Glomerular visceral epithelial cell (primary cell): ENCODE data around the gene GSG1L2.
A peak's percentile ranks its signal among the peaks of the same experiment; 100 is the strongest.

Source experiments
- DNase-seq: peaks from one replicate; pipeline ENCODE4 v3.0.0-alpha.2; 2016; ENCODE audit errors: extremely low spot score

GSG1L2 gene

GRCh38 chr17:9821921-9822320 lies at the start of gene GSG1L2:
Gene GSG1L2, minus strand, starts transcription at chr17:9822079. Its CDS starts 8 bp downstream, at chr17:9822071.
- DNase-seq = no peak

- DNase-seq = no peak
Observed at GRCh38 chr17:9868552-9868951, 46.7 kb upstream of the GSG1L2 start.

GRCh38 chr17:9865586-9865985 lies 43.7 kb upstream of the GSG1L2 start:
- no peak for DNase-seq

DNA sequence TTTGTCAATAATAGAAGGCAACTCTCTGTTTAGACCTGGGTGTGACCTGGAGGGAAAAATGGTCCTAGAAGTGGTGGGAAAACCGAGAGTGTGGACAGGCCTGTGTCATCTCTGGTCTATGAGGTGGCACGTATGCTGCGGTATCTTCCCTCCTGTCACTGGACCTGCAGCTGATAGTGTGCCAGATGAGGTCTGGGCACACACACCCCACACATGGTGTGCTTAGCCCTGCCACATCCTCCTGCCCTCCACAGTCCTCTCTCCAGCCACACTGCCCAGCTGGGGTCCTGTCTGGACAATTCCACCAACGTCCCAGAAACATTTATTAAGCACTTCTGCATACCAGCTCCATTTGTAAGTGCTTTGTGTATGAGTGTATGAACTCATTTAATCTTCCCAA lies 41.1 kb upstream of the GSG1L2 start:
- DNase-seq = no peak

- no peak for DNase-seq
Observed at GRCh38 chr17:9862220-9862619, 40.3 kb upstream of the GSG1L2 start.

DNA sequence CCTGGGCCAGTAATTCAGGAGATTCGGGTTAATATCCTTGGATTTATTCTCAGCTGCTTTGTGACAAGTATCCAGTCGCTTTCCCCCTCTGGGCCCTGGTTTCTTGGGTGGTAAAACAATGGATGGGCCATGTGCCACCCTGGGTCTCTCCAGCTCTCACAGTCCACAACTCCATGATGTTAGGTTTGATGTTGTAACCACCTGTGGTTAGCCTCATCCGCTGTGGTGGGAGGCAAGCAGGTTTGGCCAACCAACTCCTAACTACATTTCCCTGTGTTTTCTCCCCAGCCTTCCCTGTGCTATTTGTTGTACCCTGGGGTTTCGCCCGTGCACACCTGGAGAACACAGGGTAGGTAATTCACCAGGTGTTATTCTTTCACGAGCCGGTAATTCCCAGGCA lies 39.0 kb upstream of the GSG1L2 start:
- DNase-seq = no peak

DNA sequence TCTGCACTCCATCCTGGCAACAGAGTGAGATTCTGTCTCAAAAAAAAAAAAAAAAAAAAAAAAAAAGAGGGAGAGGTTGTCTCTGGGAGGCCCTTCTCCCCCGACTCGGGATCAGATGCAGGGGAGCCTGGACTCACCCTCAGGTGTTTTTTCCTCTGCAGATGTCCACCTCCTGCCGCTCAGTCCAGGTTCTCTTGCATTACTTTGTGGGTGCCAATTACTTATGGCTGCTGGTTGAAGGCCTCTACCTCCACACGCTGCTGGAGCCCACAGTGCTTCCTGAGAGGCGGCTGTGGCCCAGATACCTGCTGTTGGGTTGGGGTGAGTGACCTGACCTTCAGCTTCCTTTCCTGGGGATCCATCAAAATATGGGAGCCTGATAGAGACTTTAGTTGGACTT lies 37.9 kb upstream of the GSG1L2 start:
- no peak for DNase-seq

DNA sequence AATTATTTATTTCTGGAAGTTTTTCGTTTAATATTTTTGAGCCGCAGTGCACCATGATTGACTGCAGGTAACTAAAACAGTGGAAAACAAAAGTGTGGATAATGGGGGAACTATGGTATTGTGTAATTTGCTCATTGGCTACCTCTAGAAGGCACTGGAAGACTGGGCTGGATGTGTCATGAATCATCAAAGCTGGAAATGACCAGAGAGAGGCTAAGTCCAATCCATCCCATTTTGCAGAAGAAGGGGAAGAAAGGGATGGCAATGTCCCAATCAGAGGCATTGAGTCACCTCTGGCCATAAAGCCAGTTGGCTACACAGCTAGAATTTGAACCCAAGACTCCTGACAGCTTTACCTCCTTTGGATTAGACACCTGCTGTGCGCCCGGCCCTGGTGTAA lies 33.2 kb upstream of the GSG1L2 start:
- no peak for DNase-seq

GRCh38 chr17:9854255-9854654 lies 32.4 kb upstream of the GSG1L2 start:
- DNase-seq = no peak

DNA sequence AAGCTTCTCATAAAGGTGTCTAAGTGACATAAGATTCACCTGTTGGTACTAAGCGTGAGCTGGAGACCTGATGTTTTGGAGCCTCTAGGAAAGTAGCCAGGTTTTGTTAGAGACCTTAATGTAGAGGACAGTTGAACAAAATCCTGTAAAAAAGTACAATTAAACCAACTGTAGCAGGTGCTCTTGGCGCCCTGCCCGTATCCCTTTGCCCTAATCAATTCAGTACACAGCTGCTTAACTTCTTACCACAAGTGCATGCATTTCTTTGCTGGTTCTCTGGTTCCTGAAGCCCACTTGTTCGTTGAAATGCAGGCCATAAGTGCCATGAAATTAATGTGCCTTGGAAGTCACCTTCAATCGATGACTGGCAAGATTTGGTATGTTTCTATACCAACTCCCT lies 28.3 kb upstream of the GSG1L2 start:
- no peak for DNase-seq

- DNase-seq = no peak
Observed at GRCh38 chr17:9845306-9845705, 23.4 kb upstream of the GSG1L2 start.

- DNase-seq = no peak
Observed at GRCh38 chr17:9844153-9844552, 22.3 kb upstream of the GSG1L2 start.

DNA sequence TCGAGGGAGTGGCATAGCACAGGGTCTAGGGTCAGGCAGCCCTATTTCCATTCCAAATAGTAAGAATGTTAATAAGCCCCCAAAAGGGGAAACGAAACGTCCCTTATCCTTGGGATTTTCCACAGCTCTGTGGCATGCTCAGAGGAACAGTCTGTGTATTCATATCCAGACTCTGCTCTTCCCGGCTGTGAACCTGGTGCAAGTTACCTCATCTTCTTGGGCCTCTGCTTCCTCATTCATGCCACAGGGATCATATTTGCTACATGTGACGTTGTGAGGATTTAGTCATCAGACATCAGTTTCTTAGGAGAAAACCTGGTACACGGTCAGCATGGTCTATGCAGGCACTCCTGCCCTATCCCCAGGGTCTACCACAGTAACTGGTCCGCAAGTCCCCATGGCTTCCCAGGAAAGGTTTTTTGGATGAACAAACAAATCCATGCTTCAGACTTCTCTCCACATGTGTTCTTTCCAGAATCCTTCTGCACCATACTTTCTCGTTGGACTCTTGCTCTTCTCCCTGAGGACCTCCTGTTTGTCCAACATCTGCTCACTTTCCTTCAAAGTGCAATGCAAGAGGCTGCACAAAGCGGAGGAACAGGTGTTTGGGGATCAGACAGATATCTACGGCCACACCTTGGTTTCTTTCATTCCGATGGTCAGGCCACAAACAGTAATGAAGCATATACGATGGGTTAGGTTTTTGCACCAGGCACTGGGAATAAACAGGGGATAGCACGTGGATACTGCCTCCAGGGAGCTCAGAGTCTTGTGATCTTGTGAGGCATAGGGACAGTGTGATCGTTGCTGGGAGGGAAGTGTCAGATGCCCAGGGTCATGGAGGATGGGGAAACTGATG lies 21.5 kb upstream of the GSG1L2 start:
- DNase-seq = no peak

DNA sequence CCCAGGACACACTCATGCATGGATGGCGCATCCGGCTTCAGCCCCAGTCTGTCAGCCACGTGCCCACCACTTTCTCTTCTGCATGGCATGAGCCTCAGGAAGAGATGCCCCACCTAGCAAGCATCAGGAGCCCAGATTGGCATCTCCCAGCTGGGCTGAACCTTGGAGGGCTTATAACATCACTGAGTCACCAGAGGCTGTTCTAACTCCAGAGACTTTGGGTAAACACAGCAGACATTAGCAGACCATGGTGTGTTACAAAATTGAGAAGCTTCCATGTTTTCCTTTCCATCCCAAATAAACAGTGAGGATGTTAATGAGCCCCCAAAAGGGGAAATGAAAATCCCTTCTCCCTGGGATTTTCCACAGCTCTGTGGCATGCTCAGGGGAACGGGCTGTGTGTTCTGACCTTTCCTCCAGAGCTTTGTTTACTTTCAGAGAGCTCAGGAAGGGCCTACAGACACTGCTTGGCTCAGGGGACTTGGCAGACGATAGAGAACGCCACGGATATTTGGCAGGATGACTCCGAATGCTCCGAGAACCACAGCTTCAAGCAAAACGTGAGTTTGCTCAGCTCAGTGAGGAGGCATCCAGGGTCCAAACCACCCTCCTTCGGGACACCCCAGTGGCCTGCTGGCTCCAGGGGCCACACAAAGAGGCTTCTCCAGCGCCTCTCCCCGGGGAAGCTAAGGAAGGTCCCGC lies 20.3 kb upstream of the GSG1L2 start:
- DNase-seq = no peak

DNA sequence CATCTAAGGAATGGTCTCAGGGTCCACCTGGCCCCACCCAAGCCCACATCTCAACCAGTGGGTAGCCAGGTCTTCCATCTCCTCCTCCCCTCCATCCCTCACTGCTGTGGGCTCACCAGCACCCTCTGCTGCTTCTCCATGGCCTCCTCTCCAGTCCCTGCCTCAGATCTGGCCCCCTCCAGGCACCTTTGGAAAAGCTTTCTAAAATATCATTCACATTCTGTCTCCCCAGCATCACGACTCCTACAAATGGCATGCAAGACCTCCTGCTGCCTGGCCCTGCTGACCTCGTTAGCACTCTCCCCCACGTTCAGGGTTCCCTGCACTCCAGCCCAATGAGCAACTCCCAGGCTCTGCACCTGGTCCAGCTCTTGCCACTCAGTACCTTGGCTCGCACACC lies 17.6 kb upstream of the GSG1L2 start:
- peak; percentile 73 for DNase-seq

GRCh38 chr17:9837551-9838471 lies 15.9 kb upstream of the GSG1L2 start:
- peak; percentile 74 for DNase-seq

- DNase-seq = no peak
Observed at GRCh38 chr17:9833922-9834321, 12.0 kb upstream of the GSG1L2 start.

DNA sequence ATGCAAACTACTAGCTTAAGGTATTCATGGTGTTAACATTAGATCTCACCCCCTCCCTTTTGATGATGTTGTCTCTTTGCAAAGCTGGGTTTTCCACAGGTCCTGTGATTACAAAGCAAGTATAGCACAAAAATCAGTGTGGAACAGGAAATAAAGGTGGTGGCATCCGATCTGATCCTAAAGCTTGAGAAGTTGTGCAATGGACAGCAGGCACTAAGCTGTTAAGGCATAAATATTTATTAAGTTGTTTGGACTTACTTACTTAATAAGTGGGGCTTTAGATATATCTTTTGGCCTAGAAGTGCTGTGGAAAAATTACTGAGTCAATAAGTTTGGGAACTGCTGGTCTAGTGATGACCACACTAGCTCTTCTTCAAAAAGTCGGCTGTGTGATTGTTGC lies 8.8 kb upstream of the GSG1L2 start:
- DNase-seq = no peak

DNA sequence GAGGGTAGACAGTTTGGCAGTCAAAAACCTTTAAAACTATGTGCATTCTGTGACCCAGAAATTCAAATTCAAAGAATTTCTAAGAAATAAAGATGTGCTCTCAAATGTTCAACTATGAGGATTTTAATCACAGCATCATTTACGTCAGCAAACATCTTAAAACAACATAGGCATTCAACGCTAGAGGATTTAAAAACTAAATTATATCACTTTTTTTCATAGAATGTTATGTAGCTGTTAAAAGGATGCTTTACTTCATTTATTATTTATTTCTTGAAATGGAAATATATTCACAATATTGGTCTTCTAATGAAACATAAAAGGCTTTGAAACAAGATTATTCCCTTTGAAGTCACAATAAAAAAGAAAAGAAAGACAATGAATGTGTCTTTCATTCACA lies 7.5 kb upstream of the GSG1L2 start:
- no peak for DNase-seq

DNA sequence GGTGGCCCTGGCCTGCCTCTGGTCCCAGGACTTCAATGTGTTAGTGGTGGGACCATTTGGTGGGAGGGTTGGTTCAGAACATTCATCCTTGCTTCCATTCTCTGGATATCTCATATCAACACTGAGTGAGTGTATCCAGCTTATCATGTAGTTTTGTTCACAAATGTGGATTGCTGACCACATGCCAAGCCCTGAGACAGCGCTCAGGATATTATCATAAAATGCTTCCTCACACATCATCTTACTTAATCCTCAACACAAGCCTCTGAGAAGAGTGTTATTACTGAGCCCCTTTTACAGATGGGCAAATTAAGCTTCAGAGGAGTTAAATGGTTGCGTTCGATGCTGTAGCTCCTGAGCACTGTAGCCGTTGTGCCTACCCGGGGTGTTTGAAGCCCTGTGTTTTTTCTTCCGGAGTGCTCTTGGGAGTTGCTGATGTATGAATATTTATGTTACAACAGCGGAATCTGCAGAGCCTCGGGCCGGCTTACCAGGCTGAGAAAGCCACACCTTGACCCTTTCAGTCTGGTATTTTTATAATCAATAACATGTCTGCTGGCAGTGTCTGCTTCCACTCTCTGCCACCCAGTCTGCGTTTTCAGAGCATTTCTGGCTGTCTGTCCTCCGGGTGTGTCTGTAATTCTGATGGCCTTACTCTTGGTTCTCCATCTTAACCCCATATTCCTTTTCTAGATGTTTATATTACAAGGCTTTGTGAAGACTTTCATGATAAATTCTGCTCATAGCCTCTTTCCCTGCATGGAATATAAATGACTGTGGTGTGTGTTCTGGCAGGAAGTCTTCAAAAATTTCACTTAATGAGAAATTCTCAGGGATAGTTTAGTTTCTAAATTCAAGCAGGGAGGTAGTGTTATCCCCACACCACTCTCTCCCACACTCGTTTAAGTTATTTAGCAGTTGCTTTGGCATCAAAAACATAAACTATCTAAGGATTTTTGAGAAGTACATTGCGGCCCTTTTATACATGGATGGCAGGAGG lies 6.7 kb upstream of the GSG1L2 start:
- no peak for DNase-seq

DNA sequence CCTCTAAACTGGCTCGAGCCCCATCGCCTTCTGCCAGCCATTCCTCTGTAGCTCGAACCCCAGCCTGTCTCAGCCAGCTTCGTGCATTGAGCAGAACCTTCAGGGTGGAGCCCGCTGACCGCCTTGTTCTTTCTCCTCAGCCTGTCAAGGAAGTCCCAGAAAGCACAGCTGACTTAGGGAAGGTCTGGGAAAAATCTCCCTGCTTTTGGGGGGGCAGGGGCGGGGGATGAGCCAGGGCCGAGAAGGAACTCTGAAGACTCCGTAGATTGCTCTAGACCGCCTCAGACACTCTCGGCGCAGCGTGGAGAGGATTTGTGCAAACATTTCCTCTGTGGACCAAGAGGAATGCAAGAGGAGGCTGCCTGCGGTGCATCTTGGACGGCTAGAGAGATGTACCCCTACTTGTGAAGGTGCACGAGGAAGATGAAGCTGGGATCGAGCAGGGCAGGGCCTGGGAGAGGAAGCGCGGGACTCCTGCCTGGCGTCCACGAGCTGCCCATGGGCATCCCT lies 3.8 kb upstream of the GSG1L2 start, which contains the start of gene GLP2R:
Gene GLP2R, plus strand, starts transcription at position 284 of the 510 bp plus-strand sequence. Its CDS starts 140 bp downstream, at position 424.
- no peak for DNase-seq
